Bronchial epithelial cell (primary cell): Measurements from ENCODE around the gene PDXP. TPM values are rescaled to one million over a fixed set of nuclear protein-coding genes. Genes with fewer than 3 reads are reported as not detected.

ENCODE experiments used
- DNase-seq: peaks from one replicate; pipeline ENCODE4 v3.0.0-alpha.2; 2010; ENCODE audit warnings: low read depth
- FAIRE-seq: peaks from 2 replicates; lab custom pipeline; 2011; peaks lifted over from hg19 to GRCh38; lab: Jason Lieb, UNC
- H3K27me3 ChIP-seq: 2 replicates; pipeline ENCODE4 v1.5.1; 2011; ENCODE audit warnings: low read length; ENCODE audit not compliant: control insufficient read depth, insufficient read depth
- H3K36me3 ChIP-seq: 2 replicates; pipeline ENCODE4 v1.5.1; 2011; ENCODE audit warnings: low read length; ENCODE audit not compliant: control insufficient read depth, insufficient read depth
- H3K4me3 ChIP-seq: 2 replicates; pipeline ENCODE4 v1.5.1; 2011; ENCODE audit warnings: mild to moderate bottlenecking, low read depth, low read length, control low read depth
- total RNA-seq: library from RNA; depleted of rRNA; stranded (reverse); fragments of >200 nt; gene quantifications from 2 replicates; pipeline ENCODE4 v1.2.1, GENCODE V29; 2014
- TF ChIP-seq, protein P1 (sequence below): IDR thresholded peaks from 2 replicates; pipeline ENCODE4 v1.5.1; 2011; ENCODE audit warnings: mild to moderate bottlenecking, moderate library complexity, low read length, control low read depth, inconsistent platforms; ENCODE audit not compliant: insufficient read depth, severe bottlenecking

Gene PDXP
- total RNA-seq, 1 donor from 2014 or later: 3.4 TPM

DNA sequence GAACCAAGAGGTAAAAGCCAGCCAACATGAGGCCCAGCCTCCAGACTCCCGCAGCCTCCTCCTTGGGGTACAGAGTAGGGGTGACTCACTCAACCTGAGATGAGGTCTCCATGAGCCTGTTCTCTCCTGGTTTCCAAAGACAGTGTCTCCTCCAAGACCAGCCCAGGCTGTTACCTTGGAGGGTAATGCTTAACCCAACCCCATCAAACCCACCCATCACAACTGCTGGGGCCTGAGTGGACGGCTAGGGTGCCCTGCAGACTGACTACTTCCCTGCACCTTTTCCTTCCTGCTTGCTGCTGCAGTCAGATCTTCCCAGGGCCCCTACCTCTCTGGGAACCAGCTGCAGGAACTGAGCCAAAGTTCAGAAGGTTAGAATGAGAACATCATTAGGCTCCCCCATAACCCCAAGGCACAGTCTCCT lies 22.5 kb downstream of the PDXP start:
- H3K36me3 ChIP-seq: peaks cover 7% of the 10 kb centered on the region
- peak; percentile 41 for DNase-seq
- FAIRE-seq: no peak
- no peak overlapping the region for H3K4me3 ChIP-seq
- no peaks in the 10 kb centered on the region for H3K27me3 ChIP-seq
- TF ChIP-seq, protein P1, sequence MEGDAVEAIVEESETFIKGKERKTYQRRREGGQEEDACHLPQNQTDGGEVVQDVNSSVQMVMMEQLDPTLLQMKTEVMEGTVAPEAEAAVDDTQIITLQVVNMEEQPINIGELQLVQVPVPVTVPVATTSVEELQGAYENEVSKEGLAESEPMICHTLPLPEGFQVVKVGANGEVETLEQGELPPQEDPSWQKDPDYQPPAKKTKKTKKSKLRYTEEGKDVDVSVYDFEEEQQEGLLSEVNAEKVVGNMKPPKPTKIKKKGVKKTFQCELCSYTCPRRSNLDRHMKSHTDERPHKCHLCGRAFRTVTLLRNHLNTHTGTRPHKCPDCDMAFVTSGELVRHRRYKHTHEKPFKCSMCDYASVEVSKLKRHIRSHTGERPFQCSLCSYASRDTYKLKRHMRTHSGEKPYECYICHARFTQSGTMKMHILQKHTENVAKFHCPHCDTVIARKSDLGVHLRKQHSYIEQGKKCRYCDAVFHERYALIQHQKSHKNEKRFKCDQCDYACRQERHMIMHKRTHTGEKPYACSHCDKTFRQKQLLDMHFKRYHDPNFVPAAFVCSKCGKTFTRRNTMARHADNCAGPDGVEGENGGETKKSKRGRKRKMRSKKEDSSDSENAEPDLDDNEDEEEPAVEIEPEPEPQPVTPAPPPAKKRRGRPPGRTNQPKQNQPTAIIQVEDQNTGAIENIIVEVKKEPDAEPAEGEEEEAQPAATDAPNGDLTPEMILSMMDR: no peak

DNA sequence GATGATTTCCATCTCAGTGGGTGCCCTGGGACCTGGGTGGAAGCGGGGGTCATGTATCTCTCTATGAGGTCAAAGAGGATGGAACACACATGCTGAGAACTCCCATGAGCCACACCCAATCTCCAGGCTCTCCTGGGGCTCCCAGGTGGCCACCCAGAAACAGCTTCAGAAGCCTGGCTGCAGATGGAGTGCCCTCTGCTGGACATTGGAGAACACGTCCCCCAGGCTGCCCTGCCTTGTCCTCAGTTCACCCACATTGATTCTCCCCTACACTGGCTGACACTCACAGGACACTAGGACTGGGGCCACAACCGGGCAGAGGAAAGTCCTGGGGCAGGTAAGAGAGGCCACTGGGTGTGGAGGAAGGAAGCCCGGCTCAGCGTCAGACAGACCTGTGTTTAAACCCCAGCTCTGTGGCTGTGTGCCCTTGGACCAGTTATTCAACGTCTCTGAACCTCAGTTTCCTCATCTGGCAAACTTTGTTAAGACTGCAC lies 23.1 kb downstream of the PDXP start:
- H3K36me3 ChIP-seq: peaks cover 7% of the 10 kb centered on the region
- H3K4me3 ChIP-seq: no peak overlapping the region
- H3K27me3 ChIP-seq: no peaks in the 10 kb centered on the region
- DNase-seq (peak; percentile 70), FAIRE-seq (no peak)
- TF ChIP-seq, protein P1: peak; percentile 97

DNA sequence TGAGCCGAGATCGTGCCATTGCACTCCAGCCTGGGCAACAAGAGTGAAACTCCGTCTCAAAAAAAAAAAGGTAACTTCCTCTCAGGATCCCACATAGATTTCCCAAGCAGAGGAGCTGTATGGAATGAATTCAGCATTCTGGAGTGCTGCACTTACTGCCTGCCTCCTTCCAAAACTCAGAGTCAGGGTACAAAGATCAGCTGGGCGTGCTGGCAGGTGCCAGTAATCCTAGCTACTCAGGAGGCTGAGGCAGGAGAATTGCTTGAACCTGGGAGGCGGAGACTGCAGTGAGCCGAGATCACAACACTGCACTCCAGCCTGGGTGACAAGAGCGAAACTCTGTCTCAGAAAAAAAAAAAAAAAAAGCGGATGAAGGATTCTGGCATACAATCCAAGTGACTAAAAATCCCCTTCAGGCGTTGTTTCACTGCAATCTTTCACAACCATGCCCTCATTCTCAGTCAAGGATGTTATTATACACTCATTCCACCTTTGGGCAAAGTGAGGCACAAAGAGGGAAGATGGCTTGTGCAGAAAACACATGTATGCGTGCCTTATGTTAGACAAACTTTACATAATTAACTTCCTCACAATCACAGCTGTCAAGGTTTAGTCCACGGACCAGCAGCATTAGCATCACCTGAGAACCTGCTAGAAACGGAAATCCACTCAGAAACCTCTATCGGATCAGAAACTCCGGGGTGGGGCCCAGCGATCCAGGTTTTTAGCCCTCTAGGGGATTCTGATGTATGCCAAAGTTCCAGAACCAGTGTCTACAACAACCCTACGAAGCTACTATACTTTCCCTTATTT lies 26.5 kb downstream of the PDXP start:
- Histone ChIP-seq H3K36me3 (peaks cover 9% of the 10 kb centered on the region), H3K4me3 (no peak overlapping the region), H3K27me3 (no peaks in the 10 kb centered on the region)
- FAIRE-seq: no peak
- TF ChIP-seq, protein P1: no peak
- DNase-seq: peak; percentile 59

DNA sequence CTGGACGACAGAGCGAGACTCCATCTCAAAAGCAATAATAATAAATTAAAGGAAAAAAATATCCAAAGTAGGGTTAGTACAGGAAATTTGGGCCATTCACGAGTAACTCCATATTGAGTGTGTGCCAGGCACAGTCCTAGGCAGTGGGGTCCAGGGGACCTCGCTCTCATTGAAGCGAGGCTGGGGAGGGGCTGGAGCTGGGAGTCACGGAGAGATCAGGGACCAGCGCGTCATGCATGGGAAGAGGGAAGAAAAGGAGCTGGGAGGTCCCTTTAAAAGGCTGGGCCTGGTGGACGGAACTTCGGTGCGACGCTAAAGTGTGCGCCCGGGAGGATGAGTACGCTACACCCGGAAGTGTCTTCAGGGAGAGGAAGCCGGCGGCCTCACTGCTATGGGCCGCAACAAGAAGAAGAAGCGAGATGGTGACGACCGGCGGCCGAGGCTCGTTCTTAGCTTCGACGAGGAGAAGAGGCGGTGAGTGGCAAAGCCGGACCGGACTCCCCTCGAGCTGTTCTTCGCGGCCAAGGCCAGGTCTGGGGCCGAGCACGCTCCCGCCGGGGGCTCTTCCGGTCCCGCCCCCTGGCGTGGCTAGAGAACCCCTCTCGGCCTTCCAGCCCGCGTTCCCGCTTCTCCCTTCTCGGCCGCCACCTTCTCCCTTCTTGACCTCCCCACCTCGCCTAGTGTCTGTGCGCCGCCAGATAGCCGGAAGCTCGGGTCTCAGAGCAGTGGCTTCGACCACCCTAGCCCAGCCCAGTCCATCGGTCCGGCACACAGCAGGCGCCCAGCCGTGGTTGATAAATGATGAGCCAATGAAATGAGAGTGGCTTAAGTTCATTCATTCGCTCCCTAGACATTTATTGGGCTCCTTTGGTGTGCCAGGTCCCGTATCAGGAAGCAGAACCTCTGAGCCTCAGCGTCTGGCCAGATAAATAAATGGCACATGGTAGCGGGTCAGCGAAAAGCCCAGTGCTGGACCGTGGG lies 27.8 kb downstream of the PDXP start, which contains the start of gene NOL12:
TSS of gene NOL12 (plus strand) at position 342 of the 981 bp plus-strand sequence. CDS start at position 392, 50 bp downstream.
- Histone ChIP-seq H3K4me3 (peak within 1 kb of the TSS; percentile 97), H3K27me3 (no peaks in the 10 kb centered on the region), H3K36me3 (peaks cover 11% of the 10 kb centered on the region)
- DNase-seq: peak; percentile 74
- TF ChIP-seq, protein P1: no peak
- FAIRE-seq: peak; percentile 28

DNA sequence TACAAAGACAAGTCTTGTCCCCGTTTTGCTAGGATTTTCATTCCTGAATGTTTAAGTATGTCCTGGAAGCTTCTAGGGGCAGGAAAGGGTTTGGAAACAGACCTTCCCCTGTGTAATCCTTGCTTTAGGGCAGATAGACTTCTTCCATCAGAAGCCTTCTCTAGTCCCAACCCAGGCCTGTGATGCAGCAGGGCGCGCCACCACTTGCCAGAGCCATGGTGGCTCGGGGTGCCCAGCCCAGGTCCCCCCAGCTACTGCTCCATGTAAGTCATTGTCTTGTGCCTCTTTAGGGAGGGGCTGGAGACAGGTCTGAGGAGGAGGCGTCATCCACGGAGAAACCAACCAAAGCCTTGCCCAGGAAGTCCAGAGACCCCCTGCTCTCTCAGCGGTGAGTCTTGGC lies 31.9 kb downstream of the PDXP start:
- Histone ChIP-seq H3K27me3 (no peaks in the 10 kb centered on the region), H3K36me3 (peaks cover 29% of the 10 kb centered on the region), H3K4me3 (no peak overlapping the region)
- TF ChIP-seq, protein P1: no peak
- FAIRE-seq: no peak
- DNase-seq: peak; percentile 52
